Lower leg skin (tissue), 3 donors: ENCODE data around the gene ROR1.

Experiments used
- CTCF ChIP-seq, 3 donors: fragments of 450-650 bp; IDR thresholded peaks; one replicate each; pipeline ENCODE4 v1.5.1; 2016; ENCODE audit warnings: antibody characterized with exemption in 3 of 3, mild to moderate bottlenecking in 3 of 3, moderate library complexity in 2 of 3
- POLR2A ChIP-seq, 2 donors: fragments of 450-650 bp; IDR thresholded peaks; one replicate each; pipeline ENCODE4 v1.6.1; 2016 to 2017; ENCODE audit warnings: antibody characterized with exemption in 2 of 2, mild to moderate bottlenecking in 1 of 2, moderate library complexity in 1 of 2

DNA sequence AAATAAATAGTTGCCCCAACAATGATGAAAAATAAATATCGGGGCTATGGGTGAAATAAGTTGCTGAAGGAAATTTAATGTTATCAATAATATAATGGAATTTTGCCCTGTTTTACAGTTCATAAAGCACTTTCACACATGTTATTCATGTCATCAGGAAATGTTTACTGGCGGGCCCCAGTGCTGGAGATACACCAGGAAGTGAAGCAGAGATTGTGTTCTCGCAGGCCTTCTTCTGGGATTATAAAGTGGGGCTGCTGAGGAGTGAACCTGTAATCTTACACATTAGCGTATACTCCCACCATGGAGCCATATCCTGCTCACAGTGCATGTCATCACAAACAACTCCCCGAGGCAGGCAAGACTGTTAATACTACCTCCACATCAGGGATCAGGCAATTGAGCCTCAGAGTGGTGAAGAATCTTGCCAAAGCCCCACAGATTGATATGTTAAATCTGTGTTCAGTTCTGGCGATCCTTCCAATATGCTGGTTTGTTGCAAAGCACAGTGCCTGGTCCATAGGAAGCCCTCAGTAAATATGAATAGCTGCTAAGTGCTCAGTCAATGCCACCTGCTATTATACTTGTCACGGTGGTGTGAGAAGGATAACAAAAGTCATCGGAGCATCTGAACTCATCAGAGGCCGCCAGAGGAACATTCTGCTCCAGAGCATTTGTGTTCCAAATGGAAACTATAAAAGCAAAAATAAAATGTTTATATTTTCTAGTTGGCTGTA lies 325.2 kb downstream of the ROR1 start:
- TF ChIP-seq CTCF (IDR thresholded peaks at IDR 0.05): no peak
- no peak for TF ChIP-seq POLR2A (IDR thresholded peaks at IDR 0.05)
